RWPE1 (cell line): ENCODE data around the gene SLC35B3.

Source experiments
- CTCF ChIA-PET: fragments of 350-600 bp; sonication (Branson Sonifier 250); formaldehyde crosslinking; extraction: SDS; loops from one replicate; lab custom pipeline; 2021; lab: Yijun Ruan, JAX
- POLR2A ChIA-PET: fragments of 400-600 bp; formaldehyde crosslinking; extraction: SDS; loops from one replicate; lab custom pipeline; 2020; ENCODE audit warnings: antibody characterized with exemption; ENCODE audit not compliant: low non-redundant PET; lab: Yijun Ruan, JAX
- DNase-seq: peaks from one replicate; pipeline ENCODE4 v3.0.0; 2012; ENCODE audit warnings: low spot score
- H3K27ac ChIP-seq: fragments of 450-650 bp; 2 replicates; pipeline ENCODE4 v1.5.1; 2017
- TF ChIP-seq, protein P1 (sequence below): fragments of 450-650 bp; conservative IDR thresholded peaks from 2 replicates; pipeline ENCODE4 v1.5.1; 2017; ENCODE audit warnings: low read depth, mild to moderate bottlenecking

The SLC35B3 gene

DNA sequence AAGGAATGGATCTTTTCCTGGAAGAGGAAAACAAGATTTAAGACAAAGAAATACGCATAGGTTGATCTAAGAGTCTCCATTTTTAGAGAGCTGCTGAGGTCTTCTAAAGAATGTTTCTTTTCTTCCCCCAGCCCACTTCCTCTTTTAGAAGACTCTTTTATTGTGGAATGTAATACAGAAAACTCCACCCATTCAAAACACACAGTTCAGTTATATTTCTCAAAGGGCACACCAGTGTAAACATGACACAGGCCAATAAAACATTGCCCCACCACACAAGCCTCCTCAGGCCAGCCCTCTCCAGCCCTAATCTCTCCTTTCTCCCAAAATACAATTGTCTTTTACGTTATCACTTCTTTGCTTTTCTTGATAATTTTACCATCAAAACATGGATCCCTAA lies 42.8 kb downstream of the SLC35B3 start:
- POLR2A ChIA-PET: no interaction called here
- TF ChIP-seq, protein P1, sequence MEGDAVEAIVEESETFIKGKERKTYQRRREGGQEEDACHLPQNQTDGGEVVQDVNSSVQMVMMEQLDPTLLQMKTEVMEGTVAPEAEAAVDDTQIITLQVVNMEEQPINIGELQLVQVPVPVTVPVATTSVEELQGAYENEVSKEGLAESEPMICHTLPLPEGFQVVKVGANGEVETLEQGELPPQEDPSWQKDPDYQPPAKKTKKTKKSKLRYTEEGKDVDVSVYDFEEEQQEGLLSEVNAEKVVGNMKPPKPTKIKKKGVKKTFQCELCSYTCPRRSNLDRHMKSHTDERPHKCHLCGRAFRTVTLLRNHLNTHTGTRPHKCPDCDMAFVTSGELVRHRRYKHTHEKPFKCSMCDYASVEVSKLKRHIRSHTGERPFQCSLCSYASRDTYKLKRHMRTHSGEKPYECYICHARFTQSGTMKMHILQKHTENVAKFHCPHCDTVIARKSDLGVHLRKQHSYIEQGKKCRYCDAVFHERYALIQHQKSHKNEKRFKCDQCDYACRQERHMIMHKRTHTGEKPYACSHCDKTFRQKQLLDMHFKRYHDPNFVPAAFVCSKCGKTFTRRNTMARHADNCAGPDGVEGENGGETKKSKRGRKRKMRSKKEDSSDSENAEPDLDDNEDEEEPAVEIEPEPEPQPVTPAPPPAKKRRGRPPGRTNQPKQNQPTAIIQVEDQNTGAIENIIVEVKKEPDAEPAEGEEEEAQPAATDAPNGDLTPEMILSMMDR: no peak
- DNase-seq: no peak
- H3K27ac ChIP-seq: no peak overlapping the region
- CTCF ChIA-PET: no interaction called here

GRCh38 chr6:8391934-8392333 lies 43.4 kb downstream of the SLC35B3 start:
- H3K27ac ChIP-seq: no peak overlapping the region
- DNase-seq: no peak
- TF ChIP-seq, protein P1: no peak
- ChIA-PET CTCF (no interaction called here), POLR2A (no interaction called here)

- CTCF ChIA-PET: no interaction called here
- no peak for DNase-seq
- POLR2A ChIA-PET: no interaction called here
- TF ChIP-seq, protein P1: no peak
- H3K27ac ChIP-seq: no peak overlapping the region
Measured at GRCh38 chr6:8389036-8389818, 46.1 kb downstream of the SLC35B3 start.

DNA sequence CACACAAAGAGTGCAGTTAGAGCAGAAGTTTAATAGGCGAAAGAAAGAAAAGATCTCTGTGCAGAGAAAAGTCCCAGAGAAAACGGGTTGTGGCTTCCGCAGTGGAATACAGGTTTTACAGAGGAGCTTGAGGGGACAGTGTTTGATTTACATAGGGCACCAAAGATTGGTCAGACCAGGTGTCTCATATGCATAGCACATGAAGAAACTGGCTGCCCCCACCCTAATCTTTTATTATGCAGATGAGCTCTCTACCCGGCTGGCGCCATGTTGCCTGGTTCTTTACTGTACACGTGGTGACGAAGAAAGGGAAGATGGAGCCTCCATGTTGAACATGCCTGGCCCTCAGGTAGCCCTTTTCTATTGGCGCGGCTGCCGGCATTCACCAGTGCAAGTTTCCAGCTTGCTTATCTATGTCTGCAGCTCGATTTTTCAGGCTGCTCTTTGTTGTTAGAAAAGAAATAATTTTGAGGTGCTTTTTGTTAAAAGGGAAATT lies 47.4 kb downstream of the SLC35B3 start:
- no peak for DNase-seq
- ChIA-PET POLR2A (no interaction called here), CTCF (no interaction called here)
- H3K27ac ChIP-seq: no peak overlapping the region
- TF ChIP-seq, protein P1: no peak

DNA sequence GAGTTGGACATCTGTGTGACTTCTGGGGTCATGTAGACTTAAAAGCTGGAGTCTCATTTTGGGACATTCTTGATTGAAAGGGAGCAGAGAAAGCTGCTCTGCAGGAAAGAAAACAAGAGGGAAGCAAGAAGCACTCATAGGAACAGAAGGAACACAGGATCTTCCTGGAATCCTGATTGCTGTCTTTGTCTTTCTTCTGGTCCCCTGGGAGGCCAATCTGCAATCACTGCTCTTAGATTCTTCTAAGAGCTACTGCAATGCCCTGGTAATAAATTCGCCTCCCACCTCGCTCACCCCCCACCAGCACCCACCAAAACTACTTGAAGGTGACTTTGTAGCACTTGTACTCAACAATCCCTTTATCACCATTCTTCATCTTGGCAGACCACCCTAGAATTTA lies 51.8 kb downstream of the SLC35B3 start:
- TF ChIP-seq, protein P1: no peak

DNA sequence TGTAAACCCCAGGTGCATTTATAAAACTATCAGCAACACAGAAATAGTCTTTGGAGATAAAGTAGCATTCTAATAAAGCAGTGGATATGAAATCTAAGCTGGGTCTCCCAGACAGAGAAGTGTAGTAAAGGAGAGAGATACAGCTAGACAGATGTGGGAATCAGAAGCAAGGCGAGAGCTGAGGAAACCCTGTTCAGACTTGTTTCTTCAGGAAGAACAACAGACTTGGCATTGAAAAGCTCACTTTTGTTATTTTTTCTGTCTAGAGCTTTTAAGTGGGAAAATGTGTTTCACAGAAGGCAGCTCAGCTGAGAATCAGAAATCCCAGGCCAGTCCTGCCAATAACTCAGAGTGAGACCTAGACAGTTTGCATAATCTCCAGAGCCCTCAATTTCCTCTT lies 52.9 kb downstream of the SLC35B3 start:
- POLR2A ChIA-PET: no interaction called here
- no peak overlapping the region for H3K27ac ChIP-seq
- TF ChIP-seq, protein P1: no peak
- peak; percentile 10 for DNase-seq
- CTCF ChIA-PET: no interaction called here

More for the DNA sequence above, 51.8 kb downstream of the SLC35B3 start:
- POLR2A ChIA-PET: no interaction called here
- H3K27ac ChIP-seq: no peak overlapping the region
- CTCF ChIA-PET: no interaction called here
- no peak for DNase-seq
